GM18517 (cell line): Measurements from ENCODE around the gene TPTE2.
"Not testable (repeated sequence)": the region's sequence is repeated elsewhere in the genome, so short reads cannot be mapped to it uniquely, and the experiment has no call there.

Source experiments
- ATAC-seq: cut with Tn5 transposase; IDR thresholded peaks from one replicate; pipeline ENCODE4 v1.9.1; 2021; ENCODE audit warnings: mild to moderate bottlenecking, moderate library complexity; ENCODE audit not compliant: unreplicated experiment

TPTE2 gene

GRCh38 chr13:19567820-19568534, 6.6 kb upstream of the TPTE2 start:
- peak; percentile 76 for ATAC-seq

- no peak for ATAC-seq
Measured at GRCh38 chr13:19561585-19561984, 253 bp upstream of the TPTE2 start.

DNA sequence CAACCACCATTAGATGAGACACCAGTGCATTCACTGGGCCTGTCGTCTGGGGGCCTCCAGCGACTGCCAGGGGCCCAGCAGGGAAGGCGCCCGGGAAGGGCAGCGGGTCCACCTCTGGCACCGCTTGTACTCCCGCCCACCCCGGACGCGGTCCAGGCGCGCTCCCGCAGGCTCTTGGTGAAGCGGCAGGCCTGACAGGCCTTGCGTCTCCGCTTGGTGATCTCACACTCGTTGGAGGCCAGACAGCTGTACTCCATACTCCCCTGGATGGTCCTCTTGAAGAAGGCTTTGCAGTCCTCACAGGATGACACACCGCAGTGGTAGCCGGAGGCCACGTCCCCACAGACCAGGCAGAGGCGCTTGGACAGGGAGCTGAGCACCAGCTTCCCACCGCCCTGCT, 660 bp downstream of the TPTE2 start:
- not testable (repeated sequence) for ATAC-seq

DNA sequence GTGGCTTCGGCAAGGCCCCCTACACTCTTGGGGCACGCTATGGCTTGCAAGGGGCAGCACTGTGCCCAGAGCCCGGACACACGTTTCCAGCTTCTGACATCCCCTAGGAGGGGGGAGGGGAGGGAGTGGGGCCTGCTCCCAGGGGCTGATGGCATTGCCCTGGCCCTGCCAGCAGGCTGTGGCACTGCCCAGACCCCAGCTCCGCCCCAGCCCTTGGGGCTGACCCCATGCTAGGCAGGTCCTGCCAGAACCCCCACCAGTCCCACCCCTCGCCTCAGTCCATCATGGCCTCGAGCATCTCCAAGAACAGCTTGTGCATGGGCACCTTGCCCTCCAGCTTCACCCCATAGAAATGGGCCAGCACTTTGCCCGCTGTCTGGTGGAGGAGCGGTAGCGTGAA, 1.6 kb downstream of the TPTE2 start:
- ATAC-seq = not testable (repeated sequence)

DNA sequence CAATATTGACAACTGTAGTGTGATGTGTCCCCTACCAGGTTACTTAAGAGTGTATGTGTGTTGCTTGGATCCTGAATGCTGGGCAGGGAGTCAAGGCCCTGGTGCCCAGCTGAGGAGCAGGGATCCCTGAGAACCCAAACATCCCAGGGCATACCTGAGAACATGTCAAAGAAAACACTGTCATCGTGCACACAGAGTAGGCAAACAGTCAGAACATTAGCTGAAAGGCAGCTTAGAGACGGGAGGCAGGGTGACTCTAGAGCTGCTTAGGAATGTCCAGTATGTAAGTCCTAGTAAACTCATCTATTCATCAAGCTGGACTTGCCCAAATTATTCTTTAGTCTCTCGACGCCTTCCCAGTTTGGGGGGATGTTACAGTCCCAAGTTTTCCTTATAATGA, 4.0 kb downstream of the TPTE2 start:
- not testable (repeated sequence) for ATAC-seq

GRCh38 chr13:19549245-19549644, 12.1 kb downstream of the TPTE2 start:
- ATAC-seq = not testable (repeated sequence)

GRCh38 chr13:19525634-19526033, 35.7 kb downstream of the TPTE2 start:
- peak; percentile 78 for ATAC-seq

GRCh38 chr13:19519049-19519448, 42.3 kb downstream of the TPTE2 start:
- no peak for ATAC-seq

GRCh38 chr13:19507623-19508022, 53.7 kb downstream of the TPTE2 start:
- ATAC-seq = not testable (repeated sequence)

GRCh38 chr13:19460126-19460525, 101.2 kb downstream of the TPTE2 start:
- ATAC-seq = not testable (repeated sequence)

GRCh38 chr13:19439056-19439686, 122.2 kb downstream of the TPTE2 start:
- ATAC-seq = not testable (repeated sequence)

DNA sequence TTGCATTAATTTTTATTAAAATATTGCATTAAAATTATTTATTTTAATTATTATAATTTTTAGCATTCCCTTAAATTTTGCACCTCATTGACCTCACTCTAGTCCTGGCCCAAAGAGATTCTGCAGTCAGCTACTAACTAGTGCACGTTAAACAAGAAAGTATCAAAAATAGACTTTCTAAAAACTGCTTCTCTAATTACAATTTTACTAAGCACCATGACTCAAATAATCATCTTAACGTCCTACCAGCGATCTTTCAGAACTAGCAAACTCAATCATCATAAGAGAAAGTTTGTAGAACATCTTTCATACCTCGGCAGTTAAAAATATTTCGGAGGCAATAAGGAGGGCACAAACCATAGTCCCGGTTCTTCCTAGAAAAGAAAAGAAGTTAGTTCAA, 123.6 kb downstream of the TPTE2 start:
- not testable (repeated sequence) for ATAC-seq

GRCh38 chr13:19422236-19422635, 139.1 kb downstream of the TPTE2 start:
- ATAC-seq = not testable (repeated sequence)

DNA sequence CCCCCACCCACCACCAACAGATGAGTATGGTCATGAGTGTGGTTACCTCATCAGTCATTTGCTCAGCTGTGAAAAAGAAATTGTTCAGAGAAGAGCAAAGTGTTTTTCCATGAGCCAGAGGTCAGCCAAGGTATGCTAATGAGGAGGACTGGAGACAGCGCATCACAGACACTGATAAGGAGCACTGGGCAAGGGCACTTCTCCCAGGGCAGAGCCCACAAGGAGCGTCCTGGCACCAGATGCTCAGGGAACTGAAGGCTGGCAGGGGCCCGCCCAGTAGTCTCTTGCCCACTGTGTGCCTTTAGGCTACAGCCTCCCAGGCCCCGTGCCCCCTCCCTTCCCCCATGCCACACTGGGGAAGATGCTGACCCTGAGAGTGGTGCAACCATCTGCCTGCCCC, 148.8 kb downstream of the TPTE2 start:
- not testable (repeated sequence) for ATAC-seq

GRCh38 chr13:19382746-19383511, 178.4 kb downstream of the TPTE2 start:
- not testable (repeated sequence) for ATAC-seq

- ATAC-seq = no peak
Measured at GRCh38 chr13:19382111-19382510, 179.2 kb downstream of the TPTE2 start.
